Mesendoderm (in vitro differentiated cells): ENCODE data around the gene BRI3BP. TPM values are rescaled to one million over a fixed set of nuclear protein-coding genes. Genes with fewer than 3 reads are reported as not detected.

Source experiments
- DNase-seq: peaks from one replicate; pipeline ENCODE4 v3.0.0; 2013
- H2AK5ac ChIP-seq: 2 replicates; pipeline ENCODE4 v1.6.1; 2013; ENCODE audit warnings: low read length, inconsistent platforms
- H2BK120ac ChIP-seq: 2 replicates; pipeline ENCODE4 v1.6.1; 2013; ENCODE audit warnings: low read depth, mild to moderate bottlenecking, low read length, moderate library complexity, mixed read lengths
- H2BK15ac ChIP-seq: replicated peaks from 2 replicates; pipeline ENCODE4 v1.6.1; 2013; ENCODE audit warnings: low read depth, mild to moderate bottlenecking, moderate library complexity
- H2BK5ac ChIP-seq: 2 replicates; pipeline ENCODE4 v1.6.1; 2013; ENCODE audit warnings: low read length, inconsistent platforms
- H3K18ac ChIP-seq: 2 replicates; pipeline ENCODE4 v1.6.1; 2013; ENCODE audit warnings: mild to moderate bottlenecking, low read length, mixed read lengths
- H3K23ac ChIP-seq: one replicate; pipeline ENCODE4 v1.6.1; 2013; ENCODE audit warnings: low read length
- H3K27ac ChIP-seq: 2 replicates; pipeline ENCODE4 v1.5.1; 2013; ENCODE audit warnings: low read depth, mild to moderate bottlenecking, inconsistent platforms, low read length, moderate library complexity
- H3K27me3 ChIP-seq: 2 replicates; pipeline ENCODE4 v1.6.1; 2013; ENCODE audit warnings: low read length, control low read depth, mild to moderate bottlenecking, inconsistent platforms; ENCODE audit not compliant: insufficient read depth, poor library complexity
- H3K36me3 ChIP-seq: 2 replicates; pipeline ENCODE4 v1.6.1; 2013; ENCODE audit warnings: low read length, inconsistent platforms; ENCODE audit not compliant: control insufficient read depth, insufficient read depth
- H3K4ac ChIP-seq: one replicate; pipeline ENCODE4 v1.6.1; 2013; ENCODE audit warnings: low read depth, mild to moderate bottlenecking, low read length, moderate library complexity
- H3K4me1 ChIP-seq: 2 replicates; pipeline ENCODE4 v1.6.1; 2013; ENCODE audit warnings: low read depth, low read length, inconsistent platforms; ENCODE audit not compliant: control insufficient read depth
- H3K4me2 ChIP-seq: 2 replicates; pipeline ENCODE4 v1.6.1; 2013; ENCODE audit warnings: low read length
- H3K4me3 ChIP-seq: 2 replicates; pipeline ENCODE4 v1.5.1; 2013; ENCODE audit warnings: mild to moderate bottlenecking, low read length
- H3K56ac ChIP-seq: one replicate; pipeline ENCODE4 v1.6.1; 2013; ENCODE audit warnings: low read length
- H3K79me1 ChIP-seq: 2 replicates; pipeline ENCODE4 v1.6.1; 2013; ENCODE audit warnings: low read length, inconsistent platforms
- H3K79me2 ChIP-seq: 2 replicates; pipeline ENCODE4 v1.6.1; 2013; ENCODE audit warnings: mild to moderate bottlenecking, low read length; ENCODE audit not compliant: control insufficient read depth, insufficient read depth
- H3K9ac ChIP-seq: 2 replicates; pipeline ENCODE4 v1.6.1; 2013; ENCODE audit warnings: low read length, inconsistent platforms
- H4K5ac ChIP-seq: one replicate; pipeline ENCODE4 v1.6.1; 2013; ENCODE audit warnings: low read length
- H4K8ac ChIP-seq: one replicate; pipeline ENCODE4 v1.6.1; 2013; ENCODE audit warnings: low read depth, mild to moderate bottlenecking, control low read depth, low read length, moderate library complexity
- WGBS: extraction: QIAGEN DNeasy Blood & Tissue Kit; methylation state at CpG from one replicate; pipeline ENCODE4 v1.1.7; 2013; ENCODE audit warnings: low lambda C conversion rate, missing lambda C conversion rate; ENCODE audit not compliant: insufficient coverage; ENCODE audit errors: extremely low coverage; 5-methylcytosine and 5-hydroxymethylcytosine counted together
- polyA plus RNA-seq, 2 experiments: library from polyadenylated mRNA; stranded (reverse); fragments of 200-250 nt; gene quantifications; one replicate each; pipeline ENCODE4 v1.2.3, GENCODE V29; 2013

Gene BRI3BP, protein sequence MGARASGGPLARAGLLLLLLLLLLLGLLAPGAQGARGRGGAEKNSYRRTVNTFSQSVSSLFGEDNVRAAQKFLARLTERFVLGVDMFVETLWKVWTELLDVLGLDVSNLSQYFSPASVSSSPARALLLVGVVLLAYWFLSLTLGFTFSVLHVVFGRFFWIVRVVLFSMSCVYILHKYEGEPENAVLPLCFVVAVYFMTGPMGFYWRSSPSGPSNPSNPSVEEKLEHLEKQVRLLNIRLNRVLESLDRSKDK
- 6.5 TPM for polyA plus RNA-seq (2013, experiment 1 of 2)
- polyA plus RNA-seq (2013, experiment 2 of 2), result 6.6 TPM

DNA sequence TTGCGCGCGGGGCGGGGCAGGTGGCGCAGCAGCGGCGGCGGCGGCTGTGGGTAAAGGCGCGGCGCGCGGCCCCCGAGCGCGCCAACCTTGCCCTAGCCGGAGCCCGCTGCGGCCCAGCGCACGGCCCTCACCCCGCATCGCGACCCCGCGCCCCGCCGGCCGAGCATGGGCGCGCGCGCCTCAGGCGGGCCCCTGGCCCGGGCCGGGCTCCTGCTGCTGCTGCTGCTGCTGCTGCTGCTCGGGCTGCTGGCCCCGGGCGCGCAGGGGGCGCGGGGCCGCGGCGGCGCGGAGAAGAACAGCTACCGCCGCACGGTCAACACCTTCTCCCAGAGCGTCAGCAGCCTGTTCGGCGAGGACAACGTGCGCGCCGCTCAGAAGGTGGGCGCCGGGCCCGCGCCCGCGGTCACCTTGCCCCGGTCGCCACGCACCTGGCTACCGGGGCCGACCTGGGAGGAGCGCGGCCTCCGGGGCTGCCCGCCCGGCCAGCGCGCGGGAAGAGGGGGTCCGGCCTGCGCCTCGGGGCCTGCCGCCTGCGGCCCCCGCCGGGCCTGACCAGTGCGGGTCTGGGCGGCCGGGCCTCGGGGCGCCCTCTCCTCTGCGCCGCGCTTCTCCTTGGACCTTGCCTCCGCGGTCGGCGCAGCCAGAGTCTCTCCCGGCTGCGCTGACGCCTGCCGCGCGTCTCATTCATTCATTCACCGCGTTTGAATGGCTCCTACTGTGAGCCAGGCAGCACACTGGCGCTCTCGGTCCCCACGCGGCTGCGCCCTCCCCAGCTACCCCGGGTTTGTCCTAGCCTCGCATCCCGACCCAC lies at the start of gene BRI3BP:
TSS of gene BRI3BP (plus strand) at position 20 of the 811 bp plus-strand sequence. CDS start at position 166, 146 bp downstream.
- peak; percentile 58 for DNase-seq
- Histone ChIP-seq H3K18ac (peak within 1 kb of the TSS; percentile 99), H3K36me3 (no peaks in the 10 kb centered on the region), H3K27ac (peak within 1 kb of the TSS; percentile 55), H3K79me2 (peaks cover 31% of the 10 kb centered on the region), H3K79me1 (peaks cover 13% of the 10 kb centered on the region), H2AK5ac (no peak within 1 kb of the TSS), H3K9ac (peak within 1 kb of the TSS; percentile 71), H3K4me1 (peaks cover 4% of the 10 kb centered on the region), H4K8ac (peak within 1 kb of the TSS; percentile 99), H3K27me3 (no peaks in the 10 kb centered on the region), H3K4ac (peak within 1 kb of the TSS; percentile 96), H2BK15ac (no peak within 1 kb of the TSS), H2BK5ac (no peak within 1 kb of the TSS), H3K4me2 (peak within 1 kb of the TSS; percentile 75), H2BK120ac (peak within 1 kb of the TSS; percentile 9), H3K23ac (peak within 1 kb of the TSS; percentile 97), H3K4me3 (peak within 1 kb of the TSS; percentile 46), H4K5ac (no peak within 1 kb of the TSS), H3K56ac (peak within 1 kb of the TSS; percentile 85)
- WGBS, result no CpG with 5 or more reads among the region's 112 CpGs

DNA sequence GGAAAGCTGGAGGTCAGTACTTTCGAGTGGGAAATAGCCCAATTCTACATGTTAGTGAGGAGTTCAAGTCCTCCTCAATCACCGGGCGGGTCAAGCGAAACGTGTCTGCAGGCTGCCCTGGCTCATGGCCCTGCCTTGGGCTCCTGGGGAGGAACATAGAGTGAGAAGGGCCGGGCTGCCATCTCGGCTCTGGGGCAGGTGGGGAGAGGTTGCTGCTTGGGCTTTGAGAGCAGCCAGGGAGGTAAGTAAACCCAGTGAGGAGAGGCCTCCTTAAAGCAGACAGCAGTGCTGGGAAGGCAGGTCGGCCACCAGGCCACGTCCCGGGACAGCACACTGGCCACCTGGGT lies 47.0 kb upstream of the BRI3BP start:
- Histone ChIP-seq H3K4me2 (no peak overlapping the region), H3K27ac (no peak overlapping the region), H3K18ac (no peak overlapping the region), H2BK120ac (no peak overlapping the region), H3K4me3 (no peak overlapping the region), H3K56ac (no peak overlapping the region), H2AK5ac (no peak overlapping the region), H3K4ac (no peak overlapping the region), H3K27me3 (no peaks in the 10 kb centered on the region), H3K36me3 (peaks cover 6% of the 10 kb centered on the region), H2BK5ac (no peak overlapping the region), H3K4me1 (no peaks in the 10 kb centered on the region), H3K79me1 (no peaks in the 10 kb centered on the region), H3K79me2 (no peaks in the 10 kb centered on the region), H3K9ac (no peak overlapping the region), H4K8ac (no peak overlapping the region), H2BK15ac (no peak overlapping the region), H3K23ac (no peak overlapping the region), H4K5ac (no peak overlapping the region)
- DNase-seq, result no peak
- WGBS, result no CpG with 5 or more reads among the region's 10 CpGs

DNA sequence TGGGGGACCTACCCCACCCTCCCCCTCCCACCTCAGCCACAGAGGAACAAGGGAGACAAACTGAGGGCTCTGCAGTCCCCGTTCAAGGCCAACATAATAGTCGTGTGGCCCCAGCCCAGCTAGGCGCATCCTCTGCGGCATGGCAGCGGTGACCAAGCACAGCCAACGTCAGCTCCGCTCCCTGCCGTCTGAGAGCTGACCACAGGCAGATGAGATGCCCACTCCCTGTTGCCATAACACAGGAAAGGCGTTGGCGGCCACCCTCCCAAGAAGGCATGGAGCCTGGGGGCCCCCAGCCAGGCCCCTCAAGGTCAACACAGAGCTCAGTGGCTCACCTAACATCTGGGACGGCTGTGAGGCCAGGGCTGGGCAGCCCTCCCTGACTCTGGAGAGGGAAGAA lies 46.4 kb upstream of the BRI3BP start:
- Histone ChIP-seq H3K36me3 (peaks cover 6% of the 10 kb centered on the region), H3K4me1 (no peaks in the 10 kb centered on the region), H3K56ac (no peak overlapping the region), H2AK5ac (no peak overlapping the region), H2BK5ac (no peak overlapping the region), H3K4ac (no peak overlapping the region), H2BK15ac (no peak overlapping the region), H3K23ac (no peak overlapping the region), H2BK120ac (no peak overlapping the region), H3K27ac (no peak overlapping the region), H3K79me2 (no peaks in the 10 kb centered on the region), H4K5ac (no peak overlapping the region), H3K9ac (no peak overlapping the region), H3K79me1 (no peaks in the 10 kb centered on the region), H3K18ac (no peak overlapping the region), H4K8ac (no peak overlapping the region), H3K27me3 (no peaks in the 10 kb centered on the region), H3K4me3 (no peak overlapping the region), H3K4me2 (no peak overlapping the region)
- no CpG with 5 or more reads among the region's 11 CpGs for WGBS
- no peak for DNase-seq

DNA sequence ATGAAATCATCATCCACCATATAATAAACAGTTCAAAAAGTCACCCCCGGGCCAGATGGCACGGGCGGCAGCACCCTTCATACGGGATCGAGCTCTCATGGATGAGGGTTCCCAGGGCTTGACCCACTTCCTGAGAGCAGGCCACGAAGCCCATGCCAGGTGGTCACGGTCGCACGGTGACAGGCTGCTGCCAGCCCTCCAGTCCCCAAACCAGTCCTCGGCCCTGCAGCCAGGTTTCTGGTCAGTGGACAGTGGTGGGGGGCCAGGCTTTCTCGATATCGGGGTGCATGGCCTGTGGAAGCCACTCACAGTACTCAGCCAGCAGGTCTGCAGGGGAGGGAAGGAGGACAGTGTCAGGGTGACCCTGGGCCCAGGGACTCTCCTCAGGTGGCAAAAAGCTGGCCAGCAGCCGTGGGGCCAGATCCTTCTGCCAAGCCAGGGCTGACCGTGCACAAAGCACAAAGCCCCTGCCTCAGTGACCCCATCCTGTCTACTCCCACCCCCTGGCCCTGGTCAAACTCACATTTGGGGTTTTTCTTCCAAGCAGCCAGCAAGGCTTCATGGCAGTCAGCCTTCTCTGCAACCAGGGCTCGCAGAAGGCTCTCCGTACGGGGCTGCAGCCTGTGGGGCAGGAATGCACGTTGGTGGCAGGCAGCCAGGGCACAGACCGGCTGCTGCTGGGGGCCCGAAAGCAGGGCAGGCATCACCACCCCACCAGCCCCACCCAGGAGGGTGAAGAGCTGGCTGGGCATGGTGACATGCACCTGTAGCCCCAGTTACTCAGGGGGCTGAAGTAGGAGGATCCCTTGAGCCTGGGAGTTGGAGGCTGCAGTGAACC lies 45.7 kb upstream of the BRI3BP start:
- no CpG with 5 or more reads among the region's 20 CpGs for WGBS
- H3K79me2 ChIP-seq, result no peaks in the 10 kb centered on the region

DNA sequence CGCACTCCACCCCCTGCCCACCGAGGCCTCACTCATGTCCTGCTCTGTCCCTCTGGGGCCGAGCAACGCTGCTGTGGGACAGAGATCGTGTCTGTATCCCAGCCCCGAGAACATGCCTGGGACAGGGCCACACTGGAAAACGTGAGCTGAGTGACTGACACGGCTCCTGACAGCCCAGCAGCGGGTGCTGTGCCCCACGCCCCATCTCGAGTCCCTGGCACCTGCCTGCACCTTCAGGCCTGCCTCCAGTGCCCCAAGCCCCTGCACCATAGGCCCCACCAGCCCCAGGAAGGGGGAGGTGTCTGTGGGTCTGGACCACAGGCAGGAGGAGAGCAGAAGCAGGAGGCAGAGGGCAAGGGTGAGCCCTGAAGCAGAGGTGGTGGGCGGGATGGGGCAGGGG lies 44.4 kb upstream of the BRI3BP start:
- H3K36me3 ChIP-seq, result peaks cover 12% of the 10 kb centered on the region
- H3K23ac ChIP-seq, result no peak overlapping the region
- no CpG with 5 or more reads among the region's 12 CpGs for WGBS

More for the DNA sequence above, 45.7 kb upstream of the BRI3BP start:
- Histone ChIP-seq H3K18ac (no peak overlapping the region), H3K9ac (no peak overlapping the region), H2BK5ac (no peak overlapping the region), H3K27me3 (no peaks in the 10 kb centered on the region), H3K27ac (no peak overlapping the region), H4K5ac (no peak overlapping the region), H3K4me2 (no peak overlapping the region), H2BK15ac (no peak overlapping the region), H3K36me3 (peaks cover 6% of the 10 kb centered on the region), H3K4ac (no peak overlapping the region), H3K79me1 (no peaks in the 10 kb centered on the region), H4K8ac (no peak overlapping the region), H3K4me3 (no peak overlapping the region), H3K23ac (no peak overlapping the region), H3K56ac (no peak overlapping the region), H2AK5ac (no peak overlapping the region), H2BK120ac (no peak overlapping the region), H3K4me1 (no peaks in the 10 kb centered on the region)
- DNase-seq, result no peak

More for the DNA sequence above, 44.4 kb upstream of the BRI3BP start:
- no peak overlapping the region for H3K56ac ChIP-seq
- H3K9ac ChIP-seq, result no peak overlapping the region
- no peak overlapping the region for H3K4me3 ChIP-seq
- H4K8ac ChIP-seq, result no peak overlapping the region
- no peak overlapping the region for H3K18ac ChIP-seq
- no peak overlapping the region for H2AK5ac ChIP-seq
- no peaks in the 10 kb centered on the region for H3K4me1 ChIP-seq
- H2BK5ac ChIP-seq, result no peak overlapping the region
- H4K5ac ChIP-seq, result no peak overlapping the region
- H3K4ac ChIP-seq, result no peak overlapping the region
- no peak for DNase-seq
- no peak overlapping the region for H3K27ac ChIP-seq
- no peak overlapping the region for H2BK120ac ChIP-seq
- no peak overlapping the region for H3K4me2 ChIP-seq
- H3K27me3 ChIP-seq, result no peaks in the 10 kb centered on the region
- no peak overlapping the region for H2BK15ac ChIP-seq
- no peaks in the 10 kb centered on the region for H3K79me2 ChIP-seq
- H3K79me1 ChIP-seq, result no peaks in the 10 kb centered on the region
